A549 (cell line): ENCODE measurements around the gene CHD9.

Source experiments
- CBX8 ChIP-seq: fragments of 200-600 bp; sonication (generic); IDR thresholded peaks from 2 replicates; pipeline ENCODE4 v1.6.1; 2016
- EP300 ChIP-seq, 2 experiments: fragments of >200 bp; sonication (Bioruptor Twin); formaldehyde crosslinking; IDR thresholded peaks; 2 replicates in 1 of 2; 3 replicates in 1 of 2; pipeline ENCODE4 v1.6.1; 2016 to 2017
- JUN ChIP-seq, 2 experiments: fragments of >200 bp; sonication (Bioruptor Twin); formaldehyde crosslinking; IDR thresholded peaks; 2 replicates in 1 of 2; 3 replicates in 1 of 2; pipeline ENCODE4 v1.6.1; 2016 to 2017
- POLR2A ChIP-seq: IDR thresholded peaks from 2 replicates; pipeline ENCODE4 v1.6.1; 2012; ENCODE audit warnings: mild to moderate bottlenecking, low read length
- RARB ChIP-seq: fragments of 250-450 bp; sonication (Bioruptor Pico); IDR thresholded peaks from 2 replicates; pipeline ENCODE4 v1.8.0; 2021; ENCODE audit warnings: mild to moderate bottlenecking, moderate library complexity
- RFX5 ChIP-seq: fragments of 450-650 bp; IDR thresholded peaks from 2 replicates; pipeline ENCODE4 v1.7.1; 2014; ENCODE audit warnings: antibody characterized with exemption, mild to moderate bottlenecking, moderate library complexity
- SMC3 ChIP-seq: fragments of >200 bp; sonication (Bioruptor Twin); formaldehyde crosslinking; IDR thresholded peaks from 3 replicates; pipeline ENCODE4 v1.6.1; 2018; ENCODE audit warnings: inconsistent platforms
- TP53 ChIP-seq: fragments of 250-450 bp; sonication (Bioruptor Pico); IDR thresholded peaks from 2 replicates; pipeline ENCODE4 v1.5.0; 2021; ENCODE audit warnings: mild to moderate bottlenecking, moderate library complexity
- TF ChIP-seq, protein P1 (sequence below): fragments of >200 bp; sonication (Bioruptor Twin); formaldehyde crosslinking; IDR thresholded peaks from 3 replicates; pipeline ENCODE4 v1.5.1; 2016
- TF ChIP-seq, protein P2 (sequence below): IDR thresholded peaks from 2 replicates; pipeline ENCODE4 v1.6.1; 2012; ENCODE audit warnings: low read depth, borderline replicate concordance
- TF ChIP-seq, protein P3 (sequence below): fragments of 200-600 bp; sonication (generic); IDR thresholded peaks from 2 replicates; pipeline ENCODE4 v1.6.1; 2016; ENCODE audit warnings: antibody characterized with exemption, mild to moderate bottlenecking, moderate library complexity

DNA sequence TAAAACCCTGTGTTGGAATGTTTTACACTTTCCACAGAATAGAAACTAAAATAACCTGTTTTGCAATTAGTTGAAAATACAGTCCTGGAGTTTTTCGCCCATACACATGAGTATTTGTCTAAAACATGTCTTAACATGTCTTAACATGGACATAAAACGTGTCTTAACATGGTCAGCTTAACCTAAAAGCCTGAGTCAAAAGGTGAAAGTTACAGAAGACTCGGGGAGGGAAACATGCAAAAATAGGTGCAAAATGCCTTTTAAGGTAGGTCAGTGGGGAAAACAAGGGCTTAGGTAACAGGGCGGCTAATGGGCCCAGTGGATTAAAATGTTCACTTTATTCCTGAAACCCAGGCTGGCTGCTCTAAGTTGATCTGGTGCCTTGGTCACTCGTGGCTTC is 323.3 kb downstream of the CHD9 start:
- TF ChIP-seq, protein P1, sequence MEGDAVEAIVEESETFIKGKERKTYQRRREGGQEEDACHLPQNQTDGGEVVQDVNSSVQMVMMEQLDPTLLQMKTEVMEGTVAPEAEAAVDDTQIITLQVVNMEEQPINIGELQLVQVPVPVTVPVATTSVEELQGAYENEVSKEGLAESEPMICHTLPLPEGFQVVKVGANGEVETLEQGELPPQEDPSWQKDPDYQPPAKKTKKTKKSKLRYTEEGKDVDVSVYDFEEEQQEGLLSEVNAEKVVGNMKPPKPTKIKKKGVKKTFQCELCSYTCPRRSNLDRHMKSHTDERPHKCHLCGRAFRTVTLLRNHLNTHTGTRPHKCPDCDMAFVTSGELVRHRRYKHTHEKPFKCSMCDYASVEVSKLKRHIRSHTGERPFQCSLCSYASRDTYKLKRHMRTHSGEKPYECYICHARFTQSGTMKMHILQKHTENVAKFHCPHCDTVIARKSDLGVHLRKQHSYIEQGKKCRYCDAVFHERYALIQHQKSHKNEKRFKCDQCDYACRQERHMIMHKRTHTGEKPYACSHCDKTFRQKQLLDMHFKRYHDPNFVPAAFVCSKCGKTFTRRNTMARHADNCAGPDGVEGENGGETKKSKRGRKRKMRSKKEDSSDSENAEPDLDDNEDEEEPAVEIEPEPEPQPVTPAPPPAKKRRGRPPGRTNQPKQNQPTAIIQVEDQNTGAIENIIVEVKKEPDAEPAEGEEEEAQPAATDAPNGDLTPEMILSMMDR: no peak
- TF ChIP-seq JUN (IDR thresholded peaks at IDR 0.05): no peak
- no peak for TF ChIP-seq RFX5
- no peak for TF ChIP-seq RARB (CRISPR knock-in tag)
- no peak for TF ChIP-seq EP300 (IDR thresholded peaks at IDR 0.05)
- no peak for TF ChIP-seq CBX8
- TF ChIP-seq, protein P2, sequence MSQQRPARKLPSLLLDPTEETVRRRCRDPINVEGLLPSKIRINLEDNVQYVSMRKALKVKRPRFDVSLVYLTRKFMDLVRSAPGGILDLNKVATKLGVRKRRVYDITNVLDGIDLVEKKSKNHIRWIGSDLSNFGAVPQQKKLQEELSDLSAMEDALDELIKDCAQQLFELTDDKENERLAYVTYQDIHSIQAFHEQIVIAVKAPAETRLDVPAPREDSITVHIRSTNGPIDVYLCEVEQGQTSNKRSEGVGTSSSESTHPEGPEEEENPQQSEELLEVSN: no peak
- TF ChIP-seq, protein P3, sequence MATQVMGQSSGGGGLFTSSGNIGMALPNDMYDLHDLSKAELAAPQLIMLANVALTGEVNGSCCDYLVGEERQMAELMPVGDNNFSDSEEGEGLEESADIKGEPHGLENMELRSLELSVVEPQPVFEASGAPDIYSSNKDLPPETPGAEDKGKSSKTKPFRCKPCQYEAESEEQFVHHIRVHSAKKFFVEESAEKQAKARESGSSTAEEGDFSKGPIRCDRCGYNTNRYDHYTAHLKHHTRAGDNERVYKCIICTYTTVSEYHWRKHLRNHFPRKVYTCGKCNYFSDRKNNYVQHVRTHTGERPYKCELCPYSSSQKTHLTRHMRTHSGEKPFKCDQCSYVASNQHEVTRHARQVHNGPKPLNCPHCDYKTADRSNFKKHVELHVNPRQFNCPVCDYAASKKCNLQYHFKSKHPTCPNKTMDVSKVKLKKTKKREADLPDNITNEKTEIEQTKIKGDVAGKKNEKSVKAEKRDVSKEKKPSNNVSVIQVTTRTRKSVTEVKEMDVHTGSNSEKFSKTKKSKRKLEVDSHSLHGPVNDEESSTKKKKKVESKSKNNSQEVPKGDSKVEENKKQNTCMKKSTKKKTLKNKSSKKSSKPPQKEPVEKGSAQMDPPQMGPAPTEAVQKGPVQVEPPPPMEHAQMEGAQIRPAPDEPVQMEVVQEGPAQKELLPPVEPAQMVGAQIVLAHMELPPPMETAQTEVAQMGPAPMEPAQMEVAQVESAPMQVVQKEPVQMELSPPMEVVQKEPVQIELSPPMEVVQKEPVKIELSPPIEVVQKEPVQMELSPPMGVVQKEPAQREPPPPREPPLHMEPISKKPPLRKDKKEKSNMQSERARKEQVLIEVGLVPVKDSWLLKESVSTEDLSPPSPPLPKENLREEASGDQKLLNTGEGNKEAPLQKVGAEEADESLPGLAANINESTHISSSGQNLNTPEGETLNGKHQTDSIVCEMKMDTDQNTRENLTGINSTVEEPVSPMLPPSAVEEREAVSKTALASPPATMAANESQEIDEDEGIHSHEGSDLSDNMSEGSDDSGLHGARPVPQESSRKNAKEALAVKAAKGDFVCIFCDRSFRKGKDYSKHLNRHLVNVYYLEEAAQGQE: no peak
- no peak for TF ChIP-seq TP53 (CRISPR knock-in tag)
- TF ChIP-seq POLR2A: no peak
- TF ChIP-seq SMC3: no peak
